ENCODE data around the gene OR6B3.
"Not testable (repeated sequence)": the region's sequence is repeated elsewhere in the genome, so short reads cannot be mapped to it uniquely, and the experiment has no call there.

Gene OR6B3

GRCh38 chr2:240045098-240045497 is 8.2 kb downstream of the OR6B3 start:
- H3K4me3 ChIP-seq (IDR thresholded peaks at IDR 0.05; ENCODE audit: insufficient read depth, low read depth, low read length), result no peak overlapping the region
- no peak for TF ChIP-seq CTCF (conservative IDR thresholded peaks at IDR 0.05; ENCODE audit: low read depth, low read length)
- H3K4me2 ChIP-seq, result no peak overlapping the region
- no peaks in the 10 kb centered on the region for H3K4me1 ChIP-seq (ENCODE audit: low read depth, poor library complexity, severe bottlenecking)
- H2AFZ ChIP-seq (ENCODE audit: low read depth), result no peak overlapping the region
- no peaks in the 10 kb centered on the region for H4K20me1 ChIP-seq (ENCODE audit: insufficient read depth)
- H3K79me2 ChIP-seq (ENCODE audit: insufficient read depth, low read depth), result no peaks in the 10 kb centered on the region
- no peak overlapping the region for H3K27ac ChIP-seq
- peaks cover 4% of the 10 kb centered on the region; the same call in 1 of the 2 replicates for H3K27me3 ChIP-seq (ENCODE audit: insufficient read depth, low read depth)
- no peak overlapping the region for H3K9ac ChIP-seq
- H3K36me3 ChIP-seq (ENCODE audit: insufficient read depth), result no peaks in the 10 kb centered on the region

- not testable (repeated sequence) for H3K79me2 ChIP-seq (ENCODE audit: insufficient read depth, low read depth); H3K36me3 ChIP-seq (ENCODE audit: insufficient read depth); H2AFZ ChIP-seq (ENCODE audit: low read depth); H4K20me1 ChIP-seq (ENCODE audit: insufficient read depth); H3K27ac ChIP-seq; H3K27me3 ChIP-seq (ENCODE audit: insufficient read depth, low read depth); H3K4me2 ChIP-seq; H3K4me1 ChIP-seq (ENCODE audit: low read depth, poor library complexity, severe bottlenecking); H3K4me3 ChIP-seq (IDR thresholded peaks at IDR 0.05; ENCODE audit: insufficient read depth, low read depth, low read length); H3K9ac ChIP-seq
Observed at GRCh38 chr2:240044096-240044495, 9.2 kb downstream of the OR6B3 start.

- no peak overlapping the region for H3K4me2 ChIP-seq
- no peak overlapping the region for H3K9ac ChIP-seq
- no peak overlapping the region for H3K4me3 ChIP-seq (IDR thresholded peaks at IDR 0.05; ENCODE audit: insufficient read depth, low read depth, low read length)
- no peak overlapping the region for H2AFZ ChIP-seq (ENCODE audit: low read depth)
- no peaks in the 10 kb centered on the region for H3K79me2 ChIP-seq (ENCODE audit: insufficient read depth, low read depth)
- H3K27ac ChIP-seq, result no peak overlapping the region
- no peaks in the 10 kb centered on the region for H3K36me3 ChIP-seq (ENCODE audit: insufficient read depth)
- TF ChIP-seq CTCF (conservative IDR thresholded peaks at IDR 0.05; ENCODE audit: low read depth, low read length), result no peak
- peaks cover 4% of the 10 kb centered on the region; the same call in 1 of the 2 replicates for H3K27me3 ChIP-seq (ENCODE audit: insufficient read depth, low read depth)
- H4K20me1 ChIP-seq (ENCODE audit: insufficient read depth), result no peaks in the 10 kb centered on the region
- no peaks in the 10 kb centered on the region for H3K4me1 ChIP-seq (ENCODE audit: low read depth, poor library complexity, severe bottlenecking)
Observed at GRCh38 chr2:240043279-240043989, 9.9 kb downstream of the OR6B3 start.

GRCh38 chr2:240042740-240043139 is 10.6 kb downstream of the OR6B3 start:
- H2AFZ ChIP-seq (ENCODE audit: low read depth), result no peak overlapping the region

More at GRCh38 chr2:240042740-240043139, 10.6 kb downstream of the OR6B3 start:
- no peaks in the 10 kb centered on the region for H3K4me1 ChIP-seq (ENCODE audit: low read depth, poor library complexity, severe bottlenecking)
- no peak overlapping the region for H3K4me2 ChIP-seq
- TF ChIP-seq CTCF (conservative IDR thresholded peaks at IDR 0.05; ENCODE audit: low read depth, low read length), result no peak
- no peaks in the 10 kb centered on the region for H3K79me2 ChIP-seq (ENCODE audit: insufficient read depth, low read depth)
- no peak overlapping the region for H3K4me3 ChIP-seq (IDR thresholded peaks at IDR 0.05; ENCODE audit: insufficient read depth, low read depth, low read length)
- H3K27ac ChIP-seq, result no peak overlapping the region
- no peak overlapping the region for H3K9ac ChIP-seq
- peaks cover 4% of the 10 kb centered on the region; the same call in 1 of the 2 replicates for H3K27me3 ChIP-seq (ENCODE audit: insufficient read depth, low read depth)
- H3K36me3 ChIP-seq (ENCODE audit: insufficient read depth), result no peaks in the 10 kb centered on the region
- no peaks in the 10 kb centered on the region for H4K20me1 ChIP-seq (ENCODE audit: insufficient read depth)
